Measurements from ENCODE around the gene SAMHD1. TPM values are rescaled to one million over a fixed set of nuclear protein-coding genes. Genes with fewer than 3 reads are reported as not detected.
"Not testable (repeated sequence)": the region's sequence is repeated elsewhere in the genome, so short reads cannot be mapped to it uniquely, and the experiment has no call there.

SAMHD1 gene
- total RNA-seq, 1 donor from 2014 or later, result 52.2 TPM

DNA sequence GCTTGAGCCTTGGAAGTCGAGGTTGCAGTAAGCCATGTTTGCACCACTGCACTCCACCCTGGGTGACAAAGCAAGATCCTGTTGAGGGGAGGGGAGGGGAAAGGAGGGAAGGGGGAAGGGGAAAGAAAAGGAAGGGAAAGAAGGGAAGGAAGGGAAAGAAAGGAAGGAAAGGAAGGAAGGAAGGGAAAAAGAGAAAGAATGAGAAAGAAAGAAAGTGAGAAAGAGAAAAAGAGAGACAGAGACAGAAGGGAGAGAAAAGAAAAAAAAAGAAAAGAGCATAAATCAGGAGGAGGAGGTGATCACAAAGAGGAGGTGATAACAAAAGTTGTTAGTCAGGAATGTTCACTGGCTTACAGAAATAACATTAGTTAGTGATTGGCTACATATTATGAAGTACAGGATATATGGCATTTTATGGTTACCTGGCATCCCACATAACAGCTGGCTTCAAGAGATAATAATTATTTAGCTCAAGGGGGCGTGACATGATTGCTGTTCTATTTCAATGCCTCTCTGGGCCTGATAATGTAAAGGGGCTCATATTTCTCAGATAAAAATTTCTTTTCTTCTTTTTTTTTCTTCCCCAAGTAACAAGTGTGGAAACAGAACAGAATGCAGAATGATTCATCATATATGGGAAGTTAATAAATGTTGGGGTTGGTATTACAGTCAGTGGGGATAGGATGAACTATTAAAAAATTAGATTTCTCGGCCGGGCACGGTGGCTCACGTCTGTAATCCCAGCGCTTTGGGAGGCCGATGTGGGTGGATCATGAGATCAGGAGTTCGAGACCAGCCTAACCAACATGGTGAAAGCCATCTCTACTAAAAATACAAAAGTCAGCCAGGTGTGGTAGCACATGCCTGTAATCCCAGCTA lies 27.1 kb downstream of the SAMHD1 start:
- DNase-seq (ENCODE audit: missing footprints) (no peak), ATAC-seq (no peak)
- intact Hi-C loops (cut with DNase I), result no loop called here

- no peak for DNase-seq (ENCODE audit: missing footprints)
- no peak for ATAC-seq
Measured at GRCh38 chr20:36920334-36920730, 31.2 kb downstream of the SAMHD1 start.

DNA sequence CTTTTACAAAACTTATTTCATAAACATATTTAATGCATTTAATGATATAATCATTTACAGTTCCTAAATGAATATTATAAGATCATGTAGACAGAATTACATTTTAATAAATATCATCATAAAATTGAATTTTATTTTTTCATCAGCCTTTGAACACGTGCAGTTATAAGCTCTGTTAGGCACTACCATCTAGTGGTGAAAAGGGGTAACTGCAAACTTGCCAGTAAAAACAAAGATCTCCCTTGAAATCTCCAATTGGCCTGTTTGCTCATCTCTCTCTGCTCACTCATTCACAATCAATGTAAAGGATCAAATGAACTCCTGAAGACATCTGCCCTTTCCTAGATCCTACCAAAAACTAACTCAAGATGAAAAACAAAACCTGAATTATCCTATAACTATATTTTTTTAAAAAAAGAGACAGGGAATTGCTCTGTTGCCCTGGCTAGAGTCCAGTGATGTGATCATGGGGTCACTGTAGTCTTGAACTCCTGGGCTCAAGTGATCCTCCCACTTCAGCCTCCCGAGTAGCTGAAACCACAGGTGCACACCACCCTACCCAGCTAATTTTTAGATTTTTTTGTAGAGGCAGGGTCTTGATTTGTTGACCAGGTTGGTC lies 31.7 kb downstream of the SAMHD1 start:
- DNase-seq (ENCODE audit: missing footprints) (no peak), ATAC-seq (peak; percentile 34)
- intact Hi-C loops (cut with DNase I), result no loop called here

More at GRCh38 chr20:36920334-36920730, 31.2 kb downstream of the SAMHD1 start:
- intact Hi-C loops (cut with DNase I), result no loop called here

- no peak for DNase-seq (ENCODE audit: missing footprints)
- intact Hi-C loops (cut with DNase I), result no loop called here
- no peak for ATAC-seq
Measured at GRCh38 chr20:36917943-36918342, 33.6 kb downstream of the SAMHD1 start.

- intact Hi-C loops (cut with DNase I), result no loop called here
Measured at GRCh38 chr20:36917240-36917639, 34.3 kb downstream of the SAMHD1 start.

DNA sequence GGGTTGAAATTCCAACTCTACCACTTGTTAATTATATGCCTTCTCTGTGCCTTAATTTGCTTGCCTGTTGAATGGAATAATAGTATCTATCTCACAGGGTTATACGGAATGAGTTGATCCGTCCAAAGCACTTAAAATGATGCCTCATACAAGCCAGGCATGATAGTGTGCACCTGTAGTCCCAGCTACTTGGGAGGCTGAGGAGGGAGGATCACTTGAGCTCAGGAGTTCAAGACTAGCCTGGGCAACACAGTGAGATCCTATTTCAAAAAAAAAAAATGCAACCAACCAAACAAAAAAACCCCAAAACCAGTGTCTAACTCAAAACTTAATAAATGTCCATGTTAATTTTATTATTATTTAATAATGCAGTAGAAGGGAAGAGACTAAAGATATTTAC lies 35.3 kb downstream of the SAMHD1 start:
- intact Hi-C loops (cut with DNase I), result no loop called here
- ATAC-seq, result no peak
- no peak for DNase-seq (ENCODE audit: missing footprints)

More at GRCh38 chr20:36917240-36917639, 34.3 kb downstream of the SAMHD1 start:
- DNase-seq (ENCODE audit: missing footprints) (no peak), ATAC-seq (no peak)

- intact Hi-C loops (cut with DNase I), result no loop called here
- ATAC-seq, result no peak
- DNase-seq (ENCODE audit: missing footprints), result no peak
Measured at GRCh38 chr20:36908603-36909002, 42.9 kb downstream of the SAMHD1 start.

DNA sequence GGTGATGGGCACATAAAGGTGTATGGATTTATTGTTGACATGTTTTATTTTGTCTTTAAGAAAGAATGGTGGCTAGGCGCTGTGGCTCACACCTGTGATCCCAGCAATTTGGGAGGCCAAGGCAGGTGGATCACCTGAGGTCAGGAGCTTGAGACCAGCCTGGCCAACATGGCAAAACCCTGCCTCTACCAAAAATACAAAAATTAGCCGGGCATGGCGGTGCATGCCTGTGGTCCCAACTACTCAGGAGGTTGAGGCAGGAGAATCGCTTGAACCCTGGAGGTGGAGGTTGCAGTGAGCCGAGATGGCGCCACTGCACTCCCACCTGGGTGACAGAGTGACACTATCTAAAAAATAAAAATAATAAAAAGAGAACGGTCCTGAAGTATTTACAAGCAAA lies 45.4 kb downstream of the SAMHD1 start:
- DNase-seq (ENCODE audit: missing footprints); ATAC-seq; intact Hi-C loops (cut with DNase I): not testable (repeated sequence)

- intact Hi-C loops (cut with DNase I); DNase-seq (ENCODE audit: missing footprints); ATAC-seq: not testable (repeated sequence)
Measured at GRCh38 chr20:36905566-36905965, 45.9 kb downstream of the SAMHD1 start.

GRCh38 chr20:36904690-36905089 lies 46.8 kb downstream of the SAMHD1 start:
- intact Hi-C loops (cut with DNase I), result no loop called here
- ATAC-seq (no peak), DNase-seq (ENCODE audit: missing footprints) (no peak)

- intact Hi-C loops (cut with DNase I), result no loop called here
- ATAC-seq (no peak), DNase-seq (ENCODE audit: missing footprints) (no peak)
Measured at GRCh38 chr20:36895036-36895435, 56.5 kb downstream of the SAMHD1 start.

DNA sequence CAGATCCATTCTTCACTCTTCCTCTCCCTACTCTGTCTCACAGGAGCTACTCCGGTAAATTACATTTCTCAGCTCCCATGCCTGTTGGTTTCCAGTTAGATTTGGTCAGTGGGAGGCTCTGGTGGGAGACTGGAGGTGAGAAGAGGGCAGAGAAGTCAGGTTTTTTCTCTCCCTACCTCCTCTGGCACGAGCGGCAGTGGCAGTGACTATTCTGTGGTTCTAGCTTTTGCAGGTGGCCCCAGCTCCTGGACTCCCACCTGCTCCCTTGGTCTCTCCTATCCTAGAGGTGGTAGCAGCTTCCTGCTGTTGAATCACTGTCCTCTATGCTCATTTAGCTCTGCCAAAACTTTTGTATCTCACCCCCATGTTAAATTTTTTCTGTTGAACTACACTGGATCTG lies 57.7 kb downstream of the SAMHD1 start:
- intact Hi-C loops (cut with DNase I), result no loop called here
- ATAC-seq (no peak), DNase-seq (ENCODE audit: missing footprints) (no peak)

GRCh38 chr20:36891211-36891610 lies 60.3 kb downstream of the SAMHD1 start:
- DNase-seq (ENCODE audit: missing footprints), result no peak
- ATAC-seq, result no peak
- intact Hi-C loops (cut with DNase I), result no loop called here

- intact Hi-C loops (cut with DNase I), result no loop called here
- no peak for ATAC-seq
Measured at GRCh38 chr20:36890586-36890985, 60.9 kb downstream of the SAMHD1 start.

DNA sequence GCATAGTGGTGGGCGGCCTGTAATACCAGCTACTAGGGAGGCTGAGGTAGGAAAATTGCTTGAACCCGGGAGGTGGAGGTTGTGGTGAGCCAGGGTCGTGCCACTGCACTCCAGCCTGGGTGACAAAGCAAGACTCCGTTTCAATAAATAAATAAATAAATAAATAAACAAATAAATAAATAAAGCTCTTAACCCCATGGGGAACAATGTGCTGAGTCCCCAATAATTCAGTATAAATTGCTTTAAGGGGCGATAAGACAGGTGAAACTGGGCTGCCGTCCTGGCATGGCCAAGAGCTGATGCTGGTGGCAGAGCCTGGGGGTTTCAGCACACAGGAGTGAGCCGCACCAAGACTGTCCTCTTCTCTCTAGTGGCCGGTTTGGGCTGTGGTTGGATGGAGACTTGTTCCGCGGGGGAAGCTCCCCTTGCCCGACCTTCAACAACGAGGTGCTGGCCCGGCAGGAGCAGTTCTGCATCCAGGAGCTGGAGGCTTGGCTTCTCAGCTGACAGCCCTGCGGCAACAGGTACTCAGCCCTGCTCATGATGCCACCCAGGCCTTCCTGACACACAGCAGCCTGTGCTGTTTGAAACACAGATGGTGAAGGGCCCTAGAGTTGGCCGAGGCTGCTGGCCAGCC lies 62.5 kb downstream of the SAMHD1 start:
- ATAC-seq (no peak), DNase-seq (ENCODE audit: missing footprints) (no peak)
- intact Hi-C loops (cut with DNase I), result loop anchor here (5.0 kb wide), 1 partner anchor 277 kb away; no protein-coding TSS in a partner anchor

More at GRCh38 chr20:36890586-36890985, 60.9 kb downstream of the SAMHD1 start:
- DNase-seq (ENCODE audit: missing footprints), result no peak

DNA sequence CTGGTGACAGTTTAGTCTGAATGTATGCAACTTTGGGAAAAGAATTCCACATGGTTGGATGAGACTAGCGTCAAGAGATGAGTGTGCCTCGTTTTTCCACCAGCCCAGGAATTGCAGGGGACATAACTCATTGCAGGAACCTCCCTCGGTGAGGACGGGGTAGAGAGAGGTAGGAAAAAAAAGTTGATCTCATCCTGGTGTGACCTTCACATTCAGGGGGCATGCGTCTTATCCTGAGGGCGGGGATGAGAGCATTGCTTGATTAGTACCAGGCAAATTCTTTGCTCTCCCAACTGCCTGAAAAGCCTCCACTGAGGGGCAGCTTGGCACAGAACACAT lies 63.8 kb downstream of the SAMHD1 start:
- intact Hi-C loops (cut with DNase I), result loop anchor here (5.0 kb wide), 1 partner anchor 275 kb away; no protein-coding TSS in a partner anchor
- no peak for DNase-seq (ENCODE audit: missing footprints)
- ATAC-seq, result no peak

DNA sequence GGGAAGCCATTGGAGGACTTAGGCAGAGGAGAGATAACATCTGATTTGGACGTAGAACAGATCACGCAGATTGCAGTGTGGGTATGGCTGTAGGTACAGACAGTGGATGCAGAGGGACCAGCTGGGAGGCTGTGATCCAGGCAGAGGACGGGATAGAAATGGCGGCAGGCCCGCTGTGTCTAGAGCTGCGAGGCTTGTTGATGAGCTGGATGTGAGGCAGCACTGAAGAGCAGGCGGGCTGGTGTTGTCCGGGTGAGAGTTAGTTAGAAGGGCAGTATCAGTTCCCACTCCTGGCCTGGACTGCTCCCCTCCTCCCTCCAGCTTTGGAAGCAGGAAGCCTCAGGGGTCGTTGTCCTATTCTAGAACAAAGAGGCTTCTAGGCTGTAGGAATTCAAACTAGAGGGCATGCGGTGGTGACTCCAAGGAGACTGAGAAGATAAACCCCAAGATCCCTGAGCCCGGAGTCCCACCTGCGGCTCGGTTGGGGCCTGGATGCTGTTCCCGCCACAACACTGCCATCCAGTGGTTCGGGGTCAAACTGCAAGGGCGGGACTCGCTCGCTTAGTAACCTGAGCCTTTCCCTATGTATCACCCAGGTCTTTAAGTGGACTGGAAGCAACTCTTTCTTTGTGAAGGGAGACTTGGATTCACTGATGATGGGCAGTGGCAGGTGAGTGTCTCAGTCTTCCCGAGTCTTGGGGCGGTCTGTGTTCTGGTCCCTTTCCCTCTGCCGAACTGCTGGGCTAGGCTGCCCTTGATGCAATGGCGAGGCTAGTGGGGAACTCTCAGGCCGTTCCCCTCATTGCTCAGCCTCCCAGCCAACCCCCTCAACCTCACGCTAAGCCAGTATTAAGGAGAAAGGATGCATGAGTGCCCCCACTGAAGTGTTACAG lies 64.4 kb downstream of the SAMHD1 start:
- DNase-seq (ENCODE audit: missing footprints), result peak; percentile 81
- ATAC-seq, result peak; percentile 80
- intact Hi-C loops (cut with DNase I), result loop anchor here (5.0 kb wide), 1 partner anchor 275 kb away; no protein-coding TSS in a partner anchor

DNA sequence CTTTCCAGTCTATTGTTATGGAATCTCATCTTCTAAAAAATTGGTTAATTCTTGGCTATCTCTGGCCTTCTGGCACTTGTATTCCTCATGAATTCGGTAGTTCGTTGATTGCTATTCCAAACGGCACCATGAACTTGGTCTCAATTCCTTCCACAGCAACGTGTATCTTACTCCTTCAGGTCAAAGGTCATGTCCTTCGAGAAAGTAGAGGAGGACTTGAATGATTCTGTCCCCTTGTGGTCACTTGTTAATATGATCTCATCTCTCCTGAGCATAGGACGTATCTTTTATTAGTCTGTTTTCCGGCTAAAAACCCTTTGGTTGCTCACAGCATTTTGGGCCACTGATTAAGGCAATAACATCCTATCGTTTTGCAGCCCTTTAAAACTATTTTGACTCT lies 66.2 kb downstream of the SAMHD1 start:
- ATAC-seq, result no peak
- no peak for DNase-seq (ENCODE audit: missing footprints)
- intact Hi-C loops (cut with DNase I), result loop anchor here (5.0 kb wide), 1 partner anchor 273 kb away; no protein-coding TSS in a partner anchor
